Natural killer cell treated with Interleukin-12 subunit alpha and Interleukin-12 subunit beta and Interleukin-15 and Interleukin-18, amount 100 ng/mL, for 72 hours (primary cell): ENCODE data around the gene EIF2B2. TPM values are rescaled to one million over a fixed set of nuclear protein-coding genes. Genes with fewer than 3 reads are reported as not detected.
"Not testable (repeated sequence)": the region's sequence is repeated elsewhere in the genome, so short reads cannot be mapped to it uniquely, and the experiment has no call there.

ENCODE experiments used
- ATAC-seq, 2 donors: fragments of 150-1000 bp; cut with Tn5 transposase in 1 of 2; sonication (Bioruptor Pico), chemical (Tn5 transposase) in 1 of 2; 2 replicates each; pipeline ENCODE4 v1.10.0; 2021
- DNase-seq: peaks from one replicate; pipeline ENCODE4 v3.0.0; 2022; ENCODE audit warnings: low spot score
- H3K27ac Mint-ChIP-seq, 2 donors: 1 replicate in 1 of 2; 2 replicates in 1 of 2; pipeline ENCODE4 v1.8.0; 2022; ENCODE audit warnings: mixed read lengths in 2 of 2, mild to moderate bottlenecking in 1 of 2, moderate library complexity in 1 of 2
- H3K27me3 Mint-ChIP-seq, 2 donors: 1 replicate in 1 of 2; 2 replicates in 1 of 2; pipeline ENCODE4 v1.8.0; 2022; ENCODE audit warnings: mixed read lengths in 2 of 2
- H3K36me3 Mint-ChIP-seq: one replicate; pipeline ENCODE4 v1.8.0; 2022; ENCODE audit warnings: mixed read lengths
- H3K4me1 Mint-ChIP-seq, 2 donors: 1 replicate in 1 of 2; 2 replicates in 1 of 2; pipeline ENCODE4 v1.8.0; 2022; ENCODE audit warnings: low read depth in 2 of 2, mixed read lengths in 2 of 2, mild to moderate bottlenecking in 1 of 2
- H3K4me3 Mint-ChIP-seq: one replicate; pipeline ENCODE4 v1.8.0; 2022; ENCODE audit warnings: mixed read lengths
- H3K9me3 Mint-ChIP-seq: 2 replicates; pipeline ENCODE4 v1.8.0; 2022; ENCODE audit warnings: mixed read lengths
- total RNA-seq, 2 donors: library from RNA; stranded (reverse); gene quantifications; one replicate each; pipeline ENCODE4 v1.2.3, GENCODE V29; 2022

The EIF2B2 gene
- total RNA-seq, 2 donors from 2014 or later, result 60.2 to 68.0 TPM

DNA sequence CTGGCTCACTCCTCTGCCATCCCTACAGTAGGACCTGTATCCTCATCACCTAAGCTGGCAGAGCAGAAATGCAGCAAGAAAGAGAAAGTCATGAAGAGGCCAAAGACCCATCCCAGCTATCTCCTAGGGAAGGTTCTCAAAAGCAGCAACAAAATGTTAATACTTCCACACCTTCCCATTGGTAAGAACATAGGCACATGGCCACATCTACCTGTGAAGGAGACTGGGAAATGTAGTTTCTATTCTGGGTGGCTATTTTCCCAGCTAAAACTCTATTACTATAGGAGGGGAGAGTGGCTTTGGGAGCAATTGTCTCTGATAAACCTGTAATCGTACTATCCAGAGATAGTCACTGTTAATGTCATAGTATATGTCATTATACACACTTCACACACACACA lies 13.7 kb upstream of the EIF2B2 start:
- Mint-ChIP-seq H3K27me3 (no peaks in the 10 kb centered on the region), H3K4me3 (no peak overlapping the region), H3K9me3 (no peaks in the 10 kb centered on the region), H3K36me3 (no peaks in the 10 kb centered on the region), H3K4me1 (no peaks in the 10 kb centered on the region), H3K27ac (no peak overlapping the region)
- DNase-seq (no peak), ATAC-seq (no peak)

DNA sequence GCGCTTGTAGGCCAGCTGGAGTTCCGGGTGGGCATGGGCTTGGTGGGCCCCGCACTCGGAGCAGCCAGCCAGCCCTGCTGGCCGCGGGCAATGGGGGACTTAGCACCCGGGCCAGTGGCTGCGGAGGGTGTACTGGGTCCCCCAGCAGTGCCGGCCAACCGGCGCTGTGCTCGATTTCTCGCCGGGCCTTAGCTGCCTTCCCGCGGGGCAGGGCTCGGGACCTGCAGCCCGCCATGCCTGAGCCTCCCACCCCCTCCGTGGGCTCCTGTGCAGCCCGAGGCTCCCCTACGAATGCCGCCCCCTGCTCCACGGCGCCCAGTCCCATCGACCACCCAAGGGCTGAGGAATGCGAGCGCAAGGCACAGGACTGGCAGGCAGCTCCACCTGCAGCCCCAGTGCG lies 8.5 kb upstream of the EIF2B2 start:
- H3K4me1 Mint-ChIP-seq, H3K36me3 Mint-ChIP-seq, ATAC-seq, H3K4me3 Mint-ChIP-seq, H3K9me3 Mint-ChIP-seq, H3K27ac Mint-ChIP-seq, H3K27me3 Mint-ChIP-seq, DNase-seq: not testable (repeated sequence)

DNA sequence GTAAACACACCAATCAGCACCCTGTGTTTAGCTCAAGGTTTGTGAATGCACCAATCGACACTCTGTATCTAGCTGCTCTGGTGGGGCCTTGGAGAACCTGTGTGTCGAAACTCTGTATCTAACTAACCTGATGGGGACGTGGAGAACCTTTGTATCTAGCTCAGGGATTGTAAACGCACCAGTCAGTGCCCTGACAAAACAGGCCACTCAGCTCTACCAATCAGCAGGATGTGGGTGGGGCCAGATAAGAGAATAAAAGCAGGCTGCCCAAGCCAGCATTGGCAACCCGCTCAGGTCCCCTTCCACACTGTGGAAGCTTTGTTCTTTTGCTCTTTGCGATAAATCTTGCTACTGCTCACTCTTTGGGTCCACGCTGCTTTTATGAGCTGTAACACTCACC lies 6.9 kb upstream of the EIF2B2 start:
- H3K4me3 Mint-ChIP-seq, DNase-seq, H3K9me3 Mint-ChIP-seq, ATAC-seq, H3K4me1 Mint-ChIP-seq, H3K36me3 Mint-ChIP-seq, H3K27ac Mint-ChIP-seq, H3K27me3 Mint-ChIP-seq: not testable (repeated sequence)

DNA sequence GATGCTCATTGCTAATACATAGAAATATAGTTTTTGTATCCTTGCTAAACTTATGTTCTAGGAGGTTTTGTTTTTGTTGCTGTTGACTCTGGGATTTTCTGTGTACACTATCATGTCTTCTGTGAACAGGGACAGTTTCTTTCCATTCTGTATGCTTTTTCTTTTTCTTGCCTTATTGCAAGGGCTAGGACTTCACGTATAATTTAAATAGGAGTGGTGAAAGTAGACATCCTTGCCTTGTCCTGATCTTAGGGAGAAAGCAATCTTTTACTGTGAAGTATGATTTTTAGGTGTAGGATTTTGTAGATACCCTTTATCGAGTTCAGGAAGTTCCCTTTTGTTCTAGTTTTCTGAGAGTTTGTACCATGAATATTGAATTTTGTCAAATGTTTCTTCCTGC lies 1.5 kb upstream of the EIF2B2 start:
- Mint-ChIP-seq H3K4me3 (no peak overlapping the region), H3K4me1 (peaks cover 27 to 34% of the 10 kb centered on the region in 2 donors), H3K36me3 (peaks cover 12% of the 10 kb centered on the region), H3K27ac (peak overlapping the region; percentile 96 to 97), H3K9me3 (no peaks in the 10 kb centered on the region), H3K27me3 (no peaks in the 10 kb centered on the region)
- DNase-seq, result no peak
- no peak for ATAC-seq

DNA sequence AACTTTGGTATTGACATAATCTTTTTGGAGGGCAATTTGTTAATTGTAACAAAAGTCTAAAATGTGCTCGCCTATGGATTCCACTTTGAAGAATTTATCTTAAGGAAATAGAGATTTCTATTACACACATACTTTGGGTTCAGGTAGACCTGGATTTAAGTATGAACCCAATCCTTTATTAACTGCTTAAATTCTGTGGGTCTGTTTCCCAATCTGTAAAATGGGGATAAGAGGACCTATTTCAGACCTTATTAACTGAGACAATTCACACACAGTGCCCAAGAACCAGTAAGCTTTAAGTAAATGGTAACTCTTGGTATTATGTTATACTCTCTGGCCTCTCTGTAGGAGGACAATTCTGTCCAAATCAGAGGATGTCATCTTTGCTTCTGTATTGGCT lies 822 bp upstream of the EIF2B2 start:
- ATAC-seq (no peak), DNase-seq (no peak)
- H3K36me3 Mint-ChIP-seq, result peaks cover 12% of the 10 kb centered on the region
- peaks cover 31 to 34% of the 10 kb centered on the region in 2 donors for H3K4me1 Mint-ChIP-seq
- H3K4me3 Mint-ChIP-seq, result peak overlapping the region; percentile 94
- H3K9me3 Mint-ChIP-seq, result no peaks in the 10 kb centered on the region
- H3K27ac Mint-ChIP-seq, result peak overlapping the region; percentile 96 to 97
- no peaks in the 10 kb centered on the region for H3K27me3 Mint-ChIP-seq

DNA sequence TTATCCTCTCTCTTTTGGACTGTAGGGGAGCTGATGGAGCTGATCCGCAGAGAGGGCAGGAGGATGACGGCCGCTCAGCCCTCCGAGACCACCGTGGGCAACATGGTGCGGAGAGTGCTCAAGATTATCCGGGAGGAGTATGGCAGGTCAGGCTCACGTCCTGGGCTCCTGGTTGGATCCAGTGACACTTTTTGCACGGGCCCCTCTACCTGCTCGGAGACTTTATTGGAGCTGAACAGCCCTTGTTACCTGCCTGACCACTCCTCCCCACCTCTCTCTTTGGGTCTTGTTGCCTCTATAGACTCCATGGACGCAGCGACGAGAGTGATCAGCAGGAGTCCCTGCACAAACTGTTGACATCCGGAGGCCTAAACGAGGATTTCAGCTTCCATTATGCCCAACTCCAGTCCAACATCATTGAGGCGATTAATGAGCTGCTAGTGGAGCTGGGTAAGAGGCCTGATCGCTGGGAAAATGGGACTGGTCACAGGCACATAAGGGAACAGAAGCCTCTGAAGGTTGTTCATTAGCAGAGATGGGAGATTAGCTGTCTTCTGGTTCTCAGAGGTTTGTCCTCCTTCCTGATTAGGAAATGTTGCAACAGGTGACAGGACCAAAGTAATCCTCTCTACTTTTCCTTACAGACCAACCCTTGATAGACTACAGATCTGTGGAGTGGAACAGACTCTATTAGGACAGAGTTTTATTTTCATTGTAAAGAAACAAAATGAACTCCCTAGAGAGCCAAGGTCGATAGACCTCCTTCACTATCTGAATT lies 718 bp downstream of the EIF2B2 start:
- Mint-ChIP-seq H3K36me3 (peaks cover 27% of the 10 kb centered on the region), H3K27me3 (no peaks in the 10 kb centered on the region), H3K9me3 (no peaks in the 10 kb centered on the region), H3K4me3 (peak overlapping the region; percentile 94), H3K27ac (peak overlapping the region; percentile 96 to 97), H3K4me1 (peaks cover 35 to 43% of the 10 kb centered on the region in 2 donors)
- no peak for ATAC-seq
- no peak for DNase-seq

DNA sequence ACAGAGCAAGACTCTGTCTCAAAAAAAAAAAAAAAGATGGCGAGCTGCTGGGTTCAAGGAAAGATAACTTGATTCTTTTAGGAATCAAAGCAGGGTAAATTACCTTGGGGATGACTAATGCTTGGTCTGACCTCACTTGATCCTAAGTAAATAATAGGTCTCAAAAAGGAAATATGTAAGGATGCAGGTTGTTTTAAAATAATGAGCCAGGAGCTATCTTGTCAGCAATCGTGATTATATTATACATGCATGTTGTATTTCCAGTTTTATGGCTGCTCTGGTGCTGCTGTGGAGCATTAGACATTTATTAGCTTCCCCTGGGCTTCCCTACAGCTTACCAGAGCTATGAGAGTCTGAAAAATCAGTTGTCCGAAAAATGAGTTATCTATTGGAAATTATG lies 2.6 kb downstream of the EIF2B2 start:
- no peak for DNase-seq
- Mint-ChIP-seq H3K9me3 (no peaks in the 10 kb centered on the region), H3K36me3 (peaks cover 37% of the 10 kb centered on the region), H3K27ac (peak overlapping the region in 1 of 2 donors; percentile 42), H3K4me1 (peaks cover 35 to 43% of the 10 kb centered on the region in 2 donors), H3K4me3 (no peak overlapping the region), H3K27me3 (no peaks in the 10 kb centered on the region)
- no peak for ATAC-seq

DNA sequence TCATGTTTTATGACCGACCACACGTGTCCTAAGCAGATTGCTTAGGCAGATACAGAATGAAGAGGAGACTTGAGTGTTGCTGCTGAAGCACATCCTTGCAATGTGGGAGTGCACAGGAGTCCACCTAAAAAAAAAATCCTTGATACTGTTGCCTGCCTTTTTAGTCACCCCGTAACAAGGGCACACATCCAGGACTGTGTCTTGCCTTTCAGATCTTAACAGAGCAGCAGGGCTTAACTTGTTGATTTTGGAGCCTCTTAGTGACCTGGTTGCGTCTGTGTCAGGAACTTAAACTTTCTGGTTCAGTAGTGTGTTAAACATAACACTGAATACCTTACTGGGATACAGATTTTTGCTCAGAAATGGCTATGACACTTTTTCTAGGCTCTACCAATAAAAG lies 6.5 kb downstream of the EIF2B2 start:
- DNase-seq (no peak), ATAC-seq (no peak)
- H3K4me3 Mint-ChIP-seq, result no peak overlapping the region
- peaks cover 22 to 31% of the 10 kb centered on the region in 2 donors for H3K4me1 Mint-ChIP-seq
- no peaks in the 10 kb centered on the region for H3K27me3 Mint-ChIP-seq
- H3K9me3 Mint-ChIP-seq, result no peaks in the 10 kb centered on the region
- H3K36me3 Mint-ChIP-seq, result peaks cover 32% of the 10 kb centered on the region
- no peak overlapping the region for H3K27ac Mint-ChIP-seq

DNA sequence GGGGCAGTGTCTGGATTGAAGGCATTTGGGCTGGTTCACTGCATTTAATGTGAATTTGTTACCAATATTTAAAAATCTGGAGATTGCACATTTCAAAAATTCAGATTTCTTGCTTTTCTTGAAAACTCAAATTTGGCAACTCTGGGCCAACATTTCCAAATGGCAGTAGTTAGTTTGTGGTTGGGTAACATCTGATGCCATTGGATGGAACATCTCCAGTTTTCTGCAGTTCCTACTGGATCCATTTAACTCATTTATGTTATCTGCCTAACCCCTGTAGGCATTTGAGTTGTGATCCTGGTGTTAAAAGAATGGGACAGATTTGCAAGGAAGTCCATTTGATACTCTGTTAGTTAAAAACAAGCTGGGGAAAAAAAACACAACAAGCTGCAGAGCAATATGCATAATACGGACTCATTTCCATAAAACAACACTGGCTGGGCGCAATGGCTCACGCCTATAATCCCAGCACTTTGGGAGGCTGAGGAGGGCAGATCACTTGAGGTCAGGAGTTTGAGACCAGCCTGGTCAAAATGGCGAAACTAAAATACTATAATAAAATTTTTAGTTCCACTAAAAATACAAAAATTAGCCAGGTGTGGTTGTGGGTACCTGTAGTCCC lies 7.9 kb downstream of the EIF2B2 start:
- peak overlapping the region in 1 of 2 donors; percentile 5 for H3K27ac Mint-ChIP-seq
- no peaks in the 10 kb centered on the region for H3K27me3 Mint-ChIP-seq
- ATAC-seq (no peak), DNase-seq (no peak)
- H3K36me3 Mint-ChIP-seq, result peaks cover 25% of the 10 kb centered on the region
- no peak overlapping the region for H3K4me3 Mint-ChIP-seq
- no peaks in the 10 kb centered on the region for H3K9me3 Mint-ChIP-seq
- peaks cover 12 to 20% of the 10 kb centered on the region in 2 donors for H3K4me1 Mint-ChIP-seq

DNA sequence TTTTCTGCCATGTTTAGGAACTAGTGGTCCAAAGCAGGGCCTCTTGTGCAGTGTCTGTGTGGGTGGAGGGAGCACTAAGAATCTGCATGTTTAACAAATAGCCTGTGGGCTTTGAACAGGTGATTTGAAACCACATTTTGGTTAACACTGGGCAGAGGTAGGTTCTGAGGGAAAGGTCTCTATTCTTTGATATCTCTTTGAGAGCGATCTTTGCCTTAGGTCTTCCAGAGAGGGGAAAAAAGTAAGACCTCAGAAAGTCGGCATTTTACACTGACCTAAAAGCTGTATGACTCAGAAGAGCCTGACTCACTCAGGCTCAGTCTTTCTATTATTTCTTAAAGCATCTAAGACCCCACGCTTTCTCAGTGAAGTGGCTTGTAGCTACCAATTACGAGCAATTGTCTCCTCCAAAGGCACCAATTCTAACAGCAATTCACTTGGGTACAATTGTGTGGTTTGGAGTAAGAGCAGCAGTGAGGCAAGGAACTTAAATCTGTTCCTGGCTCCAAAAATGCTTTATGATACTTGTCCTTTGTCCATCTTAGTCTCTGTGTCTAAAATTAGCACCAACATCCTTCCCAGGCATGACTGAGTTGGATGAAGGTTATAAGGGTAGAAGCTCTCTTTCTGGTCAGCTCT lies 8.8 kb downstream of the EIF2B2 start:
- ATAC-seq, result peak in 1 of 2 donors; percentile 57
- H3K27ac Mint-ChIP-seq, result peak overlapping the region; percentile 45 to 53
- no peak for DNase-seq
- H3K4me3 Mint-ChIP-seq, result no peak overlapping the region
- H3K27me3 Mint-ChIP-seq, result no peaks in the 10 kb centered on the region
- H3K4me1 Mint-ChIP-seq, result peaks cover 9 to 16% of the 10 kb centered on the region in 2 donors
- peaks cover 31% of the 10 kb centered on the region for H3K36me3 Mint-ChIP-seq
- no peaks in the 10 kb centered on the region for H3K9me3 Mint-ChIP-seq

DNA sequence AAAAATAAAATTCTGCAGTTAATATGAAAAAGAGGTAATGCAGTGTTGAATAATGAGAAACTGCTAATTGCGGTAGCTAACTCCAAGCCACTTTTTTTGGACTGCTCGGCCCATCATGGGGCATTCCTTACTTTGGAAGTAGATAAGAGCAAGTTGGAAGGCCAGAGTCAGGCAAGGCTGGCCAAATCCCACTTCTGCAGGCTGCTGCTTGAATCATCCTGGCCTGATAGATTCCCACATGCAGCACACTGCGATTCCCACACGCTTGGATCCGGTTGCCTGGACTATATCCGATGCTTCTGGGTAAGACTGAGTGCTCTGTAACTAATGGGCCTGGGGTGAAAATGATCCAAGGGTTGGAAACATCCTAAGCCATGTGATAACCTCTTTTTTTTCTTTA lies 10.6 kb downstream of the EIF2B2 start:
- Mint-ChIP-seq H3K9me3 (no peaks in the 10 kb centered on the region), H3K27ac (no peak overlapping the region), H3K4me3 (no peak overlapping the region), H3K36me3 (peaks cover 17% of the 10 kb centered on the region), H3K27me3 (no peaks in the 10 kb centered on the region), H3K4me1 (peaks cover 3 to 7% of the 10 kb centered on the region in 2 donors)
- ATAC-seq (no peak), DNase-seq (no peak)

DNA sequence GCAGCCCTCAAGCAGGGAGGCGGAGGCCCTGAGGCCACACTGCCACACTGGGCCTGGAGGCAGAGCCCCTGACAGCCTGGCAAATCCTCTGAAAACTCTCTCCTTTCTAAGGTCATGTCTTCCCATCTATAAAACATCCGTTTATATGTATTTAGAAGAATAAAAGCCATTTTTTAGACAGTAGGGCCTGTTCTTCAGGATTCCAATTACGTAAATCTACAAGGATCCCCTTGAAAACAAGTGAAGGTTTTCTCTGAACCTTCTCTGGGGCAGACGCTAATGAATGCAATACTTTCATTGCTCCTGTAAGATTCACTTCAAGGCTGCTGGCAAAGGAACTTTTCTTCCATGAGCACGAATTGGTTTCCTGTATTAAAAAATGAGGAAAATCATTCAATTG lies 12.8 kb downstream of the EIF2B2 start:
- H3K9me3 Mint-ChIP-seq, result no peaks in the 10 kb centered on the region
- no peak for ATAC-seq
- peaks cover 3 to 7% of the 10 kb centered on the region in 2 donors for H3K4me1 Mint-ChIP-seq
- H3K36me3 Mint-ChIP-seq, result peaks cover 13% of the 10 kb centered on the region
- H3K4me3 Mint-ChIP-seq, result no peak overlapping the region
- DNase-seq, result no peak
- no peak overlapping the region for H3K27ac Mint-ChIP-seq
- no peaks in the 10 kb centered on the region for H3K27me3 Mint-ChIP-seq

DNA sequence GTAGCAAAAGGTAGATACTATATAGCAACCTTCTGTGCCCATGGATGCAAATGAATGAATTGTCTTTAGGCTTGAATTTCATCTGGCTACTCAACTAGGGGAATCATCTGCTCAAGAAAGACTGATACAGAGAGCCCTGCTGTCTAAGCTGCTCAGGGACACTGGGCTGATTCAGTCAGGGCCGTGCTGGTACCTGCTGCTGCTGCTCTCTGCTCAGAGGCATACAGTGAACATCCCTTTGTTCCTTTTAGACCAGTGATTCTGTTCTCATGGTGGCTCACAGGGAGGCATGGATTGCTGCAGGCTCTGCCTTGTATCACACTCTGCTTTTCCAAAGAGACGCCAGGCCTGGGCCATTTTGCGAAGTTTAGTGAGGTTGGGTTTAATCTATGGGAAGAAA lies 14.1 kb downstream of the EIF2B2 start:
- H3K4me3 Mint-ChIP-seq, result no peak overlapping the region
- peaks cover 0 to under 1% of the 10 kb centered on the region in 2 donors for H3K4me1 Mint-ChIP-seq
- H3K27me3 Mint-ChIP-seq, result no peaks in the 10 kb centered on the region
- ATAC-seq (no peak), DNase-seq (no peak)
- no peak overlapping the region for H3K27ac Mint-ChIP-seq
- H3K9me3 Mint-ChIP-seq, result no peaks in the 10 kb centered on the region
- peaks cover 13% of the 10 kb centered on the region for H3K36me3 Mint-ChIP-seq

DNA sequence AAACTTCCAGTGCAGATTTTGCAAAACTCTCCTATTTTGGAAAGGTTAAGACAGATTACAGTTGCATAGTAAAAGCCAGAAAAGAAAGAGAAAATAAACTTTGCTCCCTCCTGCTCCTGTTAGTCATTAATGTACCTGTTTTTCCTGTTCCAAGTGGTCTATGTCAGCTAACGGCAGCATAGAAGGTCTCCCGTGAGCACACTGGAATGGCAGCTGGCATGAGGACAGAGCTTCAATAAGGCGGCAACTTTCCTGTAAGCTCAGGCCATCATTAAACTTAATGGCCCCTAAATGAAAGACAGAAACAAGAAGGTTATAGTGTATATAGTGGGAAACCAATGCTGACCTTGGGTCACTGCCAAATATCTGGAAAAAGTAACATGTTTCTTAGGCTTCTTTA lies 16.0 kb downstream of the EIF2B2 start:
- H3K27ac Mint-ChIP-seq, result no peak overlapping the region
- no peaks in the 10 kb centered on the region for H3K9me3 Mint-ChIP-seq
- no peak overlapping the region for H3K4me3 Mint-ChIP-seq
- no peak for ATAC-seq
- H3K4me1 Mint-ChIP-seq, result no peaks in the 10 kb centered on the region
- H3K27me3 Mint-ChIP-seq, result no peaks in the 10 kb centered on the region
- peaks cover 20% of the 10 kb centered on the region for H3K36me3 Mint-ChIP-seq
- no peak for DNase-seq
